Ascending aorta (tissue), 2 donors: ENCODE measurements around the gene CLSTN2. TPM values are rescaled to one million over a fixed set of nuclear protein-coding genes. Genes with fewer than 3 reads are reported as not detected.

Experiments used
- DNase-seq, 2 donors: peaks; one replicate each; pipeline ENCODE4 v3.0.0-alpha.2; 2019; ENCODE audit warnings: low spot score in 2 of 2
- H3K27ac ChIP-seq, 2 donors: fragments of 200-600 bp; sonication (generic); one replicate each; pipeline ENCODE4 v1.5.1; 2016 to 2017; ENCODE audit warnings: mild to moderate bottlenecking in 1 of 2
- H3K27me3 ChIP-seq: fragments of 200-600 bp; sonication (generic); one replicate; pipeline ENCODE4 v1.5.1; 2017
- H3K36me3 ChIP-seq, 2 donors: fragments of 200-600 bp; sonication (generic); one replicate each; pipeline ENCODE4 v1.5.1; 2016
- H3K4me1 ChIP-seq, 2 donors: fragments of 200-600 bp; sonication (generic); one replicate each; pipeline ENCODE4 v1.5.1; 2016 to 2017; ENCODE audit warnings: mild to moderate bottlenecking in 1 of 2
- H3K4me3 ChIP-seq, 2 donors: fragments of 200-600 bp; sonication (generic); one replicate each; pipeline ENCODE4 v1.5.1; 2016 to 2017; ENCODE audit warnings: mild to moderate bottlenecking in 1 of 2
- H3K9me3 ChIP-seq, 2 donors: fragments of 200-600 bp; sonication (generic); one replicate each; pipeline ENCODE4 v1.5.1; 2016
- CTCF ChIP-seq, 3 experiments: fragments of 200-600 bp in 2 of 3; fragments of 450-650 bp in 1 of 3; sonication (generic) in 2 of 3; IDR thresholded peaks; one replicate each; pipeline ENCODE4 v1.5.1; 2016 to 2019; ENCODE audit warnings: antibody characterized with exemption in 3 of 3, mild to moderate bottlenecking in 1 of 3, moderate library complexity in 1 of 3
- intact Hi-C: fragments of 100-400 bp; cut with DNase I; formaldehyde crosslinking; loops from one replicate; pipeline ENCODE4 v1.15.1; 2023
- total RNA-seq: library from RNA; depleted of rRNA; stranded (reverse); fragments of >200 nt; gene quantifications from one replicate; pipeline ENCODE4 v1.1.0, GENCODE V29; 2016

CLSTN2 gene
- total RNA-seq, 1 donor from 2014 or later = 65.8 TPM

- Histone ChIP-seq H3K9me3 (no peaks in the 10 kb centered on the region), H3K4me1 (no peaks in the 10 kb centered on the region), H3K27ac (no peak overlapping the region), H3K27me3 (no peaks in the 10 kb centered on the region), H3K4me3 (no peak overlapping the region), H3K36me3 (no peaks in the 10 kb centered on the region)
- DNase-seq = no peak
- no peak for TF ChIP-seq CTCF (IDR thresholded peaks at IDR 0.05)
- intact Hi-C loops = loop anchor here (5.0 kb wide), 1 partner anchor 113 kb away; the partner anchor contains the start of gene CLSTN2
Observed at GRCh38 chr3:140050396-140050795, 115.4 kb downstream of the CLSTN2 start.

- no peak overlapping the region for H3K27ac ChIP-seq
- TF ChIP-seq CTCF (IDR thresholded peaks at IDR 0.05) = peak in 2 of 3 experiments; percentile 11 to 23
Observed at GRCh38 chr3:140051019-140051957, 116.3 kb downstream of the CLSTN2 start.

GRCh38 chr3:140052771-140053702 lies 118.1 kb downstream of the CLSTN2 start:
- intact Hi-C loops = loop anchor here (5.0 kb wide), 1 partner anchor 116 kb away; the partner anchor contains the start of gene CLSTN2
- no peak for TF ChIP-seq CTCF (IDR thresholded peaks at IDR 0.05)
- H3K9me3 ChIP-seq = no peaks in the 10 kb centered on the region

More at GRCh38 chr3:140051019-140051957, 116.3 kb downstream of the CLSTN2 start:
- H3K36me3 ChIP-seq = no peaks in the 10 kb centered on the region
- intact Hi-C loops = loop anchor here (5.0 kb wide), 1 partner anchor 114 kb away; the partner anchor contains the start of gene CLSTN2
- no peaks in the 10 kb centered on the region for H3K27me3 ChIP-seq
- no peaks in the 10 kb centered on the region for H3K4me1 ChIP-seq
- no peaks in the 10 kb centered on the region for H3K9me3 ChIP-seq
- no peak for DNase-seq
- H3K4me3 ChIP-seq = no peak overlapping the region

GRCh38 chr3:140053794-140054193 lies 118.8 kb downstream of the CLSTN2 start:
- H3K9me3 ChIP-seq = no peaks in the 10 kb centered on the region
- H3K36me3 ChIP-seq = no peaks in the 10 kb centered on the region
- no peak overlapping the region for H3K27ac ChIP-seq
- DNase-seq = no peak
- H3K27me3 ChIP-seq = no peaks in the 10 kb centered on the region
- no peak for TF ChIP-seq CTCF (IDR thresholded peaks at IDR 0.05)
- intact Hi-C loops = loop anchor here (5.0 kb wide), 1 partner anchor 116 kb away; the partner anchor contains the start of gene CLSTN2
- no peaks in the 10 kb centered on the region for H3K4me1 ChIP-seq
- no peak overlapping the region for H3K4me3 ChIP-seq

More at GRCh38 chr3:140052771-140053702, 118.1 kb downstream of the CLSTN2 start:
- no peak for DNase-seq
- H3K27ac ChIP-seq = no peak overlapping the region
- no peak overlapping the region for H3K4me3 ChIP-seq
- H3K36me3 ChIP-seq = no peaks in the 10 kb centered on the region
- no peaks in the 10 kb centered on the region for H3K4me1 ChIP-seq
- H3K27me3 ChIP-seq = no peaks in the 10 kb centered on the region

- Histone ChIP-seq H3K4me3 (no peak overlapping the region), H3K27me3 (no peaks in the 10 kb centered on the region), H3K36me3 (no peaks in the 10 kb centered on the region), H3K27ac (no peak overlapping the region), H3K9me3 (no peaks in the 10 kb centered on the region), H3K4me1 (no peaks in the 10 kb centered on the region)
- no peak for TF ChIP-seq CTCF (IDR thresholded peaks at IDR 0.05)
- intact Hi-C loops = no loop called here
- DNase-seq = no peak
Observed at GRCh38 chr3:140055092-140055791, 120.3 kb downstream of the CLSTN2 start.
